GM04503 (cell line): ENCODE data around the gene CCDC137.
A peak's percentile ranks its signal among the peaks of the same experiment; 100 is the strongest.
"Not testable (repeated sequence)": the region's sequence is repeated elsewhere in the genome, so short reads cannot be mapped to it uniquely, and the experiment has no call there.

ENCODE experiments used
- DNase-seq: peaks from one replicate; pipeline ENCODE4 v3.0.0-alpha.2; 2012; ENCODE audit warnings: low read depth

CCDC137 gene, protein sequence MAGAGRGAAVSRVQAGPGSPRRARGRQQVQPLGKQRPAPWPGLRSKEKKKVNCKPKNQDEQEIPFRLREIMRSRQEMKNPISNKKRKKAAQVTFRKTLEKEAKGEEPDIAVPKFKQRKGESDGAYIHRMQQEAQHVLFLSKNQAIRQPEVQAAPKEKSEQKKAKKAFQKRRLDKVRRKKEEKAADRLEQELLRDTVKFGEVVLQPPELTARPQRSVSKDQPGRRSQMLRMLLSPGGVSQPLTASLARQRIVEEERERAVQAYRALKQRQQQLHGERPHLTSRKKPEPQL

DNA sequence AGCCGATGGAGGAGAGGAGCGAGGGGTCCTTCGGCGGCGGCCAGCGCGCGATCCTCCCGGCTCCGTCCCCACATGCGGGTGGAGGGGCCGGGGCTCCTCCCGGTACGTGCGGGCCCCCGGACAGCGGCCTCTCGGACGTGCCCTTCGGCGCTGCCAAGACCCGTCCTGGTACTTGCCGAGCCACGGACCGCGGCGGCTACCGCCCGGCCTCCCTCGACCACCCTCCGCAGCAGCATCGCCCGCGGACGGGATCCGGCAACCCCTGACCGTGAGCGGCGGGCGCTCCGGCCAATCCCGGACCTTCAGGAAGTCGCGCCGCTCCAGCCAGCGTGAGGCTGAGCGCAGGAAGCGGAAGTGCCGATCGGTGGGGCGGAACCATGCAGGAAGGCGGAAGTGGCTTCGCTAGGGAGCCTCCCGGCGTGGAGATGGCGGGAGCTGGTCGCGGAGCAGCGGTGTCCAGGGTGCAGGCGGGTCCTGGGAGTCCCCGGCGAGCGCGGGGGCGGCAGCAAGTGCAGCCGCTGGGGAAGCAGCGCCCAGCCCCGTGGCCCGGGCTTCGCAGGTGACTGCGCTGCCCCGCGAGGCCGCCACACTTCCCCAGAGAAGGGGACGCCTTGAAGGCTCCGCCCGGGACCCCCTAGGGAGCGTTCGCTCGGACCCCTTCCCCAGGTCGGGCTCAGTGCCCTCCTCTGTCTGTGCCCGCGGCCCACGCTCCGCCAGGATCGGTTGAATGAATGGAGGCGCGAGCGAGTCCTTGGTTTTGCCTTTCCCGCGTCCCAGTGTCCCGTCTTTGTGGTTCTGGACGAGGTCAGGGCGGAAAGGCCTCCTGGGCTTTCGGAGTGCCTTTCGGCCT is at the start of gene CCDC137, which contains the start of gene OXLD1:
CCDC137 (plus strand) TSS at position 396 of the 850 bp plus-strand sequence; CDS start at position 426, 30 bp downstream.
OXLD1 (minus strand) TSS at position 264 of the 850 bp plus-strand sequence; CDS start at position 236, 28 bp downstream.
- DNase-seq = peak; percentile 66

DNA sequence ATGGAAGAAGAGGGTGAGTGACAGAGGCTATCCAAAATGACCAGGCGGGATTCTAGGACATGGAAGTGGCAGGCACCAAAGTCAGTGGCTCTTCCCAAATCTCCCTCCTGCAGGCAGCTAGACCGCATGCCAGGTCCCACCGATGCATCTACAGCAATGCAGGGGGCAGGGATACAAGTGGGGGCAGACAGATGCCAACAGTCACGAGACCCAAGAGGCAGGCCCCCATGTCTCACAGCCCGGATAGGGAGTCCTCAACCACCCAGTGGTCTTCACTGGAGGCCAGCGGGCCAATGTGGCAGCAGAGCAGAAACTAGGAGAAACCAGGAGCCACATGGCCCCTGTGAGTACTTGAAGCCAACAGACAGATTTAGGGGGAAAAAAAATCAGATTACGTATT is 49.7 kb upstream of the CCDC137 start:
- no peak for DNase-seq

DNA sequence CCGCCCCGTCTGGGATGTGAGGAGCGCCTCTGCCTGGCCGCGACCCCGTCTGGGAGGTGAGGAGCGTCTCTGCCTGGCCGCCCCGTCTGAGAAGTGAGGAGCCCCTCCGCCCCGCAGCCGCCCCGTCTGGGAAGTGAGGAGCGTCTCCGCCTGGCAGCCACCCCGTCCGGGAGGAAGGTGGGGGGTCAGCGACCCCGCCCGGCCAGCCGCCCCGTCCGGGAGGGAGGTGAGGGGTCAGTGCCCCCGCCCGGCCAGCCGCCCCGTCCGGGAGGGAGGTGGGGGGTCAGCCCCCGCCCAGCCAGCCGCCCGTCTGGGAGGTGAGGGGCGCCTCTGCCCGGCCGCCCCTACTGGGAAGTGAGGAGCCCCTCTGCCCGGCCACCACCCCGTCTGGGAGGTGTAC is 48.2 kb upstream of the CCDC137 start:
- not testable (repeated sequence) for DNase-seq

DNA sequence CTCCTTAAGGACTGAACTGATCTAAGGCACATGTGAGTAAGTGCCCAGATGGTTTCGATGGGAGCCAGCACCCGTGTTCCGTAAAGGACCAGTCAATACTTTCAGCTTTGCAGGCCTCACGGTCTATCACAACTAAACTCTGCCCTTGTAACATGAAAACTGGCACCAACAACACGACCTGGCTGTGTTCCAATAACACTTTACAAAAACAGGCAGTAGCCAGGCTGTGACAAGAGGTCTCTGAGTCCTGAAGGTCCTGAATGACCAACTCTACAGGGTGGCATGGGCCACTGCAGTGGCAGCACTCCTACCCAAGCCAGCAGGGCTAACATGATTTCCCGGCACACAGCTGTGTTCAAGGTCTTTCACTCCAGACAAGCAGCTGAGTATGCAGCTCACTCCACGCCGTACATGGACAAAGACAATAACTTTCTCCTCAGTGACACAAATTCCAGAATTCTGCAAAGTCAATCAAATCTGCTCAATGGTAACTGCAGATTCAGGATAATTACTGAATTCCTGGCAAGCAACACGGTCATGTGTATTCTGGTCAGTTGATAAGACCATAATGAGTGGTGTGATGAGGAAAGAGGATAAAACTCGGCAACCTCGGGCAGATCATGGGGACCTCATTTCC is 44.9 kb upstream of the CCDC137 start:
- no peak for DNase-seq

DNA sequence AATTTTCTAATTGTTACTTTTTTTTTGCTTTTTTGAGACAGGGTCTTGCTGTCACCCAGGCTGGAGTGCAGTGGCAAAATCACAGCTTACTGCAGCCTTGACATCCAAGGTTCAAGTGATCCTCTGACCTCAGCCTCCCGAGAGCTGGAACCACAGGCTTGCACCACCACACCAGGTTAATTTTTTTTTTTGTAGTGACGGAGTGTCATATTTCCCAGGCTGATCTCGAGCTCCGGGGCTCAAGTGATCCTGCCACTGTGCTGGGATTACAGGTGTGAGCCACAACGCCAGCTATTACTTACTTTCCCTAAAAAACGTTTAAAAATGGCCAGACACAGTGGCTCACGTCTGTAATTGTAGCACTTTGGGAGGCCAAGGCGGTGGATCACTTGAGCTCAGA is 36.3 kb upstream of the CCDC137 start:
- DNase-seq = no peak

DNA sequence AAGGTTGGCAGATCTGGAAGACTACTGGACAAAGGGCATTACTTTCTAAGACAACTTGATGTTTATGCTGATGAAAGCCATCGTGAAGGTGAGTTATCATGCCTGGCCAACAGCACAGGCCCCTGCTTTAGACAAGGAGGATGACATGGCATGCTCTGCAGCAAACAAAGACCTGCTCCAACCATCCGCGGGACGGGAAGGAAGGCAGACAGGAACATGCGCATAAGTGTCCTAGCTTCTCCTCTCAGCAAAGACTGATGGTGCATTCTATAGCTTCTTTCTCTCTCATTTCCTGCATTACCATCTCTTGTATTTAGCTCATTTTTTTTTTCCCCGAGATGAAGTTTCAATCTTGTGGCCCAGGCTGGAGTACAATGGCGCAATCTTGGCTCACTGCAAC is 35.1 kb upstream of the CCDC137 start:
- DNase-seq = no peak

DNA sequence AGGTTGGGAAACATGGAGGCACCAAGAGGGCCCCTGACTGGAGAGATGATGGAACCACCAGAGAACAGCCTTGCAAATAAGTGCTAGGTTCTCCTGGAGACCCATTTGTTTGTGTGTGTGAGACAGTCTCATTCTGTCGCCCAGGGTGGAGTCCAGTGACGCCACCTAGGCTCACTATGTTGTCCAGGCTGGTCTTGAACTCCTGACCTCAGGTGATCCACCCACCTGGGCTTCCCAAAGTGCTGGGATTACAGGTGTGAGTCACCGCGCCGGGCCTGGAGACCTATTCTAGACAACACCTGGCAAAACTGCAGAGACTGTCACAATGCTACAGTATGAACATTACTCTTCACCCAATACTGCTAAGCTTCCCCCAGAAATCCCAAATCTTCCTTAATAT is 31.1 kb upstream of the CCDC137 start:
- DNase-seq = no peak

DNA sequence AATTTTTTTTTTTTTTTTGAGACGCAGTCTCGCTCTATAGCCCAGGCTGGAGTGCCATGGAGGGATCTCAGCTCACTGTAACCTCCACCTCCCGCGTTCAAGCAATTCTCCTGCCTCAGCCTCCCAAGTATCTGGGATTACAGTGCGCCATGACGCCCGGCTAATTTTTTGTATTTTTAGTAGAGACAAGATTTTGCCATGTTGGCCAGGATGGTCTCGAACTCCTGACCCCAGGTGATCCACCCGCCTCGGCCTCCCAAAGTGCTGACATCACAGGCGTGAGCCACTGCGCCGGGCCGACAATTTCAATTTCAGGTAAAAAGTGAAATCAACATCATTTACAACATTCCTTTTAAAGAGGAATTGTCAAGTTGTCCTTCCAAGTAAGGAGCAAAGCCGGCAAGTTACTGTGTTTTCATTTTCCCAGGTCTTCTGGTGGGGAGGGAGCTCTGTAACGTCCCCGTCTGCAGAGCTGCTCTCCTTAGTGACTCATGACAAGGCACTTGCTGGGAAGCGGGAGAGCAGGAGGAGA is 30.5 kb upstream of the CCDC137 start:
- no peak for DNase-seq

DNA sequence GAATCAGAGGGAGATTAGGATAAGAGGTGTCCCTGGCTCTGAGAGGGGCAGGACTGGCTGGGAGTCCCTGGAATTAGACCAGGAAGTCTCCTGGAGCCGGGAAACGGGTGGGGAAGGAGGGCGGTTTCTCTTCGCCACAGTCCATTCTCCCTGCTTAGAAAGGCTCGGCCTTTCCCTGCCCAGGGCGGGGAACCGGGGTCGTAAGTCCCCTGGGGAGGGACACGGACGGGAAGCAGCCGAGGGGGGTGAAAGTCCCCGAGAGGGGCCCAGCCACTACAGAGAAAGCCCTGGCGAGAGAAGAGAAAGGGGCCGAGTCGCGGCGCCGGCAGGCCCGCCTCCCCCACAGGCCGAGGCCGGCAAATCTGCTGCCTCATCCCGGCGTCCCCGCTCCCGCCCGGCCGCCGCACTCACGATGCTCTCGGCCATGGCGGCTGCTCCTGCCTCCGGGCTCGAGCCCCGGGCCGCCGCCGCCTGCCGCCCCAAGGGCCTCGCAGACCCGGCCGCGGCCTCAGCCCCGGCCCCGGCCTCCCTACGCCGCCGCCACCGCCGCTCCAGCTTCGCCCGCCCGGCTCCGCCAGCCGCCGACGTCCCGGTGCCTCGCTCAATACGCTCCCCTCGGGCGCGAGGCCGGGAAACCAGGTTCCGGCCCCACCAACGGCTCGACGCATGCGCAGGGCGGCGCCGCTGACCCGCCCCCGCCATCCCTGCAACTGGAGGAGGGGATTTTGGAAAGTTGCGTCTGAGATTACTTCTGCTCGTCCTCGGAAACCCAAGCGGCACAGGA is 29.8 kb upstream of the CCDC137 start, which contains the start of the genes NPLOC4 and TSPAN10:
NPLOC4 (minus strand) TSS at position 608 of the 784 bp plus-strand sequence; CDS start at position 426, 182 bp downstream.
TSPAN10 (plus strand) TSS at position 692 of the 784 bp plus-strand sequence. CDS start 5,217 bp downstream, outside the sequence.
- peak; percentile 25 for DNase-seq

DNA sequence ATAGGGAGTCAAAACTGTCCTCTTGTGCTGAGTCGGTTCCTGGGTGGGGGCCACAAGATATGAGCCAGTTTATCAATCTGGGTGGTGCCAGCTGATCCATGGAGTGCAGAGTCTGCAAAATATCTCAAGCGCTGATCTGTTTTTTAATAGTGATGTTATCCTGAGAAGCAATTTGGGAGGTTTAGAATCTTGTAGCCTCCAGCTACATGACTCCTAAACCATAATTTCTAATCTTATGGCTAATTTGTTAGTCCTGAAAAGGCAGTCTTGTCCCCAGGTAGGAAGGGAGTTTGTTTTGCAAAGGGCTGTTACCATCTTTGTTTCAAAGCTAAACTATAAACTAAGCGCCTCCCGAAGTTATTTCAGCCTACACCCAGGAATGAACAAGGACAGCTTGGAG is 27.9 kb upstream of the CCDC137 start:
- DNase-seq = no peak

DNA sequence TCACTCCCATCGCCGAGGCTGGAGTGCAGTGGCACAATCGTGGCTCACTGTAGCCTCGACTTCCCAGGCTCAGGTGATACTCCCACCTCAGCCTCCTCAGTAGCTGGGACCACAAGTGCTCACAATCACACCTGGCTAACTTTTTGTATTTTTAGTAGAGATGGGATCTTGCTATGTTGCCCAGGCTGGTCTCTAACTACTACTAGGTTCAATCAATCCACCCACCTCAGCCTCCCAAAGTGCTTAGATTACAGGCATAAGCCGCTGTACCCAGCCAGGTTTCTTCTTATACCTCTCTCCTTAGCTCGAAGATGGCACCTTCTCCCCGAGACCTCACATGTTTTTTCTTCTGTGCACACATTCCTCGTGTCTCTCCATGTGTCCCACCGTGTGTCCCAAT is 26.5 kb upstream of the CCDC137 start:
- no peak for DNase-seq

DNA sequence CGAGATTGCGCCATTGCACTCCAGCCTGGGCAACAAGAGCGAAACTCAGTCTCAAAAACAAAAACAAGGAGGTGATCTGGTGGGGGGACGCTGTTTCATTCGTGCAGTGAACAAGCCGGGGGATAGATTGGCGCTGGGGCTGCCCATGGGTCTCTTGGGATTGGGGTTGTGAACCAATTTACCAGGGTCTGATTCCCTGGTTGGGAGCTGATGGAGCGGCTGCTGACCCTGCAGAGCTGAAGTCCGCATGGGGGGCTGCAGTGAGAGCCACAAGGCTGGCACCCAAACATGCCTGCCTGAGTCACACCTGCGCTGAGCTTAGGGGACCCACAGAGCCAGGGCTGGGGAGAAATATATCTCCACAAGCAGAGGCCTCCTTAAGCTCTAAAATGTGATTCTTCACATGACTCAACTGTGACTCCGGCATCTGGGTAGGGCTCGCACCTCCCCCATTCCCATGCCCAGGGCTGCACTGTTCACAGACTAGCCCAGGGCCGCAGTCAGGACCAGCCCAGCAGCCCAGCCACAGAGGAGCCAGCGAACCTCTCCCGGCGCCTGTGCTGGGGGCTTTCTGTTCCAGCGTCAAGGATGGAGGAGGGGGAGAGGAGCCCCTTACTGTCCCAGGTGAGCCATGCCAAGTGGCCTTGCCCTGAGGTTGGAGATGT is 24.6 kb upstream of the CCDC137 start:
- no peak for DNase-seq

DNA sequence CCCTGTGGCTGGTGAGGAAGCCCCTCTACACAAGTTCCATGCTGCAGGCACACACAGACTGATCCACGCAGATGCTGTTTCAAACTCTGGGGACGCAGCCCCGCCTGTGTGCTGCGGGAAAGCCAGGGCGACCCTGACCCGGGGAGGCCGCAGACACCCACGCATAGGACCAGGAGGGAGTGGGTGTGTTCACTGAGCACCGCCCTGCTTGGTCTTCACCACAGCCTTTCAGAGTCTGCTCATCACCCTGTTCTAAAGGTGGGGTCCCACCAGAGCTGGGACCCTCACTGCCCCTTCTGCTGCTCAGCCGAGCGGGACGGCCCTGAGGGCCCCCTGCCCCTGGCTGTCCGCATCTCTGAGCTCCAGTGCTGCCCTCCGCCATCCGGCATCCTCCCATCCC is 22.0 kb upstream of the CCDC137 start:
- no peak for DNase-seq

DNA sequence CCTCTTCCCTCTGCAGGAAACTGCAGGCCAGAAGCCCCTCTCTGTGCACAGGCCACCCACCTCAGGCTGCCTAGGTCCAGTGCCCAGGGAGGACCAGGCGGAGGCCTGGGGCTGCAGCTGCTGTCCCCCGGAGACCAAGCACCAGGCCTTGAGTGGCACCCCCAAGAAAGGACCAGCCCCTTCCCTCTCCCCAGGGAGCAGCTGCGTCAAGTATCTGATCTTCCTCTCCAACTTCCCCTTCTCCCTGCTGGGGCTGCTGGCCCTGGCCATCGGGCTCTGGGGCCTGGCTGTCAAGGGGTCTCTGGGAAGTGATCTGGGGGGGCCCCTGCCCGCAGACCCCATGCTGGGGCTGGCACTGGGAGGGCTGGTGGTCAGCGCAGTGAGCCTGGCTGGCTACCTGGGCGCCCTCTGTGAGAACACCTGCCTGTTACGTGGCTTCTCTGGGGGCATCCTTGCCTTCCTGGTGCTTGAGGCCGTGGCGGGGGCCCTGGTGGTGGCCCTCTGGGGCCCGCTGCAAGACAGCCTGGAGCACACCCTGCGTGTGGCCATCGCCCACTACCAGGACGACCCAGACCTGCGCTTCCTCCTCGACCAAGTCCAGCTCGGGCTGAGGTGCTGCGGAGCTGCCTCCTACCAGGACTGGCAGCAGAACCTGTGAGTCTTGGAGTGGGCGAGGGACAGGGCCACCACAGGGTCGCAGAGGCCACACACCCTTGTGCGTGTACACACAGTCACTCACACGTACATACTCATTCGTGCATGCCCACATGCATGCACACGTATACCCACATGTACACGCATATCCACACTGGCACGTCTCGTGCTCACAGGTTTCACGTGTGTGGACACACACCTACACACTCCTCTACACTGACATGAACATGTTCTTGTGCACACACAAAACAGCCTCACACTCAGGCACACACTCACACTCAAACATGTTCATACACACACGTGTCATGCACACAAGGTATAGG is 21.3 kb upstream of the CCDC137 start:
- DNase-seq = no peak

DNA sequence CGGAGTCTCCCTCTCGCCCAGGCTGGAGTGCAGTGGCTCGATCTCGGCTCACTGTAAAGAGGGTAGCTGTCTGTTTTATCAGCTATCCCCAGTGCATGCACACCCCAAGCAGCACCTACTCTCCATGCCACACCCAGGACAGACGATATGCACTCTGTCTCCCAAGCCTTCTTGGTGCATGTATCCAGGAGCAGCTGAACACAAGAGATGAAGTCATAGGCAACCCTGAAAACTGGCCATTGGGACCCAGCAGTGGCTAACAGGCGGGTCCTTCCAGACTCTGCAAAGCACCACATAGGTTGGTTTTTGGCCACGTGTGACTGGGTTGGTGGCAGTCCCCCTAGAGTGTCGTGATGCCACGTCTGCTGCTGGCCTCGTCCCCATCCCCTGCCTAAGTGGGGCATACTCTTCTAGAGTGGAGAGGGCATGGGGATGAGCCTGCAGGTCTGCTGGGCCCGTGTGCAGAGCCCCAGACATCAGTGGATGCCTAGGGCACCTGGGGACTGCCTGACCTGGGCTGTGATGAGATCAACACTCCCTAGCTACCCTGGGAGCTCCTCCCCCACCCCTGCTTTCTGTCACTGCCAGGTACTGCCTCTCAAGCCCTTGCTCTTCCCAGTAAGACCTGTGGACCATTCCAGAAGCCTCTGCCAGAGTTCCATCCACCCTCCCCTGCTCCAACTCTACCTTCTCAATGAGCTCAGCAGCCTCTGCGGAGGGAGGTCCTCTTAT is 19.5 kb upstream of the CCDC137 start:
- DNase-seq = no peak

DNA sequence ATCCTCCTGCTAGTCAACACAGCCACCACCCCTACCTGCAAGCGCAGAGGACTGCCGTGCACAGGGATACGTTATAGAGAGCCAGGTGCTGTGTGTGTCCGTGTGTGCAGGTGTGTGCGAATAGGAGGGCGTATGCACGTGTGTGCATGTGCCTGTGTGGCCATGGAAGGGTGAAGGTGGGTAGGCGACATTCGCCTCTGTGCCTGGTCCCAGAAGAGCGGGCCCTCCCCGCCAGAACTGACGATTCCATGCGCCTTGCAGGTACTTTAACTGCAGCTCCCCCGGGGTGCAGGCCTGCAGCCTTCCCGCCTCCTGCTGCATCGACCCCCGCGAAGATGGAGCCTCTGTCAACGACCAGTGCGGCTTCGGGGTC is 18.9 kb upstream of the CCDC137 start:
- DNase-seq = no peak

DNA sequence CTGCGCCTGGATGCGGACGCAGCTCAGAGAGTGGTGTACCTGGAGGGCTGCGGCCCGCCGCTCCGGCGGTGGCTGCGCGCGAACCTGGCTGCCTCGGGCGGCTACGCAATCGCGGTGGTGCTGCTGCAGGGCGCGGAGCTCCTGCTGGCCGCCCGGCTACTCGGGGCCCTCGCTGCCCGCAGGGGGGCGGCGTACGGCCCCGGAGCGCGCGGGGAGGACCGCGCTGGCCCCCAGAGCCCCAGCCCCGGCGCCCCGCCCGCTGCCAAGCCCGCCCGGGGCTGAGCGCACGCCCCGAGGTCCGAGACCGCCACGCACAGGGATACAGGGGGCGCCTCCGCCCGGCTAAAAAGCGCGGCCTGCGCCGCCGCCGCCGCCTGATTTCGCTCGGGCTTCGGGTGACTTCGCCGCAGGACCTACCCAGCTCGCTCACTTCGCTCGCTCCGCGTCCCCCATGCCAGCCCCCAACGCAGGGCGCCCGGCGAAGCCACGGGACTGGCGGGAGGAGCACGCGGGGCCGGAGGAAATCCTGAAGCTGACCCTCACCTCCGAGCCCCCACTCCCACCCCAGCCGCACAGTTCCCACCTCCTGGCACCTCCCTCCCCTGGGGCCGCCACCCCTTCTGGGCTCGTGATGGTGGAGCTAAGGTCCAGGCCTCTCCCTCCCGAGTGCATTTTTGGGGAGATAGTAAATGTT is 18.4 kb upstream of the CCDC137 start:
- no peak for DNase-seq

DNA sequence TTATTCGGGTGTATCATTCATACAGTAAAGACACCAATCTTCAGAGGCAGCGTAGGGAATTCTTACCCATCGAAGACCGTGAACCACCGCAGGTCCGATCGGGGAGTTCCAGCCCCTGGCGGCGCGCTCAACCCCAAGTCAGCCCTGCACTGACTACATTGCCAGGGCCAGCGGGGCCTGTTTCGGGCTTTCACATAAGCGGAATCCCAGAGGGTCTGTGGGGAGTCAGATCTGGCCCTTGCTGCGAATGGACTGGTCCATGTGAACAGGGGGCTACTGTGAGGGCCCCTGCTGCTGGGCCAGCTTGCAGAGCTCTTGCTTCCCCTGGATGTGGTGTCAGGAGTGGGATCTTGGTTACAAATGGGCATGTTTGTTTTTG is 17.8 kb upstream of the CCDC137 start:
- DNase-seq = no peak
